Stimulated activated naive CD8-positive, alpha-beta T cell treated with anti-CD3 and anti-CD28 coated beads, Interleukin-15, amount 100 ng/mL, for 72 hours (primary cell): ENCODE data around the gene MEIS3.

Source experiments
- ATAC-seq: fragments of 150-1000 bp; cut with Tn5 transposase; 2 replicates; pipeline ENCODE4 v1.10.0; 2021; ENCODE audit warnings: mild to moderate bottlenecking, moderate library complexity
- DNase-seq, 2 donors: peaks; one replicate each; pipeline ENCODE4 v3.0.0; 2021 to 2022
- H3K27ac Mint-ChIP-seq, 2 donors: one replicate each; pipeline ENCODE4 v1.8.0; 2022; ENCODE audit warnings: mild to moderate bottlenecking in 2 of 2, mixed read lengths in 2 of 2, moderate library complexity in 2 of 2
- H3K27me3 Mint-ChIP-seq: one replicate; pipeline ENCODE4 v1.8.0; 2022; ENCODE audit warnings: mixed read lengths
- H3K4me1 Mint-ChIP-seq: one replicate; pipeline ENCODE4 v1.8.0; 2022; ENCODE audit warnings: mild to moderate bottlenecking, mixed read lengths
- H3K4me3 Mint-ChIP-seq, 2 donors: one replicate each; pipeline ENCODE4 v1.8.0; 2022; ENCODE audit warnings: mild to moderate bottlenecking in 2 of 2, mixed read lengths in 2 of 2, moderate library complexity in 1 of 2
- H3K9me3 Mint-ChIP-seq, 2 donors: one replicate each; pipeline ENCODE4 v1.8.0; 2022; ENCODE audit warnings: mixed read lengths in 2 of 2

Gene MEIS3

DNA sequence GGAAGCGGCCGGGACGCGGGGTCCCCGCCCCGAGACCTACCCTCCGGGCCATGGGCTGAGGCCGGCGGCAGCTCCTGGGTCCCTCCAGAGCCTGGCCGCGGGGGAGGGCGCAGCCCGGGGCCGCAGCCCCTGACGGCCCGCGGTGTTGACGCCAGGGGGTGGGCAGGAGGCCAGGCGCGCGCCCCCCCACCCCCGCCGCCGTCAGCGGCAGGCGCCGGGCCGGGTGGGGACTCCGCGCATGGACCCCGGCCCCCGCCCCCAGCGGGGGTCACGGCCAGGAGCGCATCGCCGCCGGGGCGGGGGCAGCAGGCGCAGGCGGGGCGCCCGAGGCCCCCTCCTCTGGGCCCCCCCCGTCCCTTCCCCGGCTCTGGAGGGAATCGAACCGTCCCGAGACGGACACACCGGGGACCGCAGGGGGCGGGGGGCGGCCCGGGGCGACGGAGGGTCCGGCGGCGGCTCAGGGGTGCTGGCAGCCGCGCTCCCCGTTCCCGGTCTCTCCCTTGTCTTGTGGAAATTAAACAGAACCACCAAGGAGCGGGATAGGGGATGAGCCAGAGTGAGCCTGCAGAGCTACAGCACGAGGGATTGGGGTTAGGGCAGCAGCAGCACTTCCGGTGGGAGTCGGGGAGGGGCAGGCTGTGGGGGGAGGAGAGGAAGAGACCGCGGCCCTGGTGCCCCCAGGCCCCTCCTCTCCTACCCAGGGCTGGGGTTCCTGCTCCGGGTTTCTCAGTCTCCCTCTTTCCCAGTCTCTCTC lies at the start of gene MEIS3:
MEIS3 (minus strand) TSS at position 498 of the 754 bp plus-strand sequence; CDS start at position 52, 446 bp downstream.
- Mint-ChIP-seq H3K4me1 (peaks cover 59% of the 10 kb centered on the region), H3K27me3 (peaks cover 95% of the 10 kb centered on the region), H3K9me3 (no peaks in the 10 kb centered on the region), H3K27ac (no peak within 1 kb of the TSS), H3K4me3 (peak within 1 kb of the TSS; percentile 30 to 50)
- DNase-seq (no peak), ATAC-seq (peak; percentile 39)

DNA sequence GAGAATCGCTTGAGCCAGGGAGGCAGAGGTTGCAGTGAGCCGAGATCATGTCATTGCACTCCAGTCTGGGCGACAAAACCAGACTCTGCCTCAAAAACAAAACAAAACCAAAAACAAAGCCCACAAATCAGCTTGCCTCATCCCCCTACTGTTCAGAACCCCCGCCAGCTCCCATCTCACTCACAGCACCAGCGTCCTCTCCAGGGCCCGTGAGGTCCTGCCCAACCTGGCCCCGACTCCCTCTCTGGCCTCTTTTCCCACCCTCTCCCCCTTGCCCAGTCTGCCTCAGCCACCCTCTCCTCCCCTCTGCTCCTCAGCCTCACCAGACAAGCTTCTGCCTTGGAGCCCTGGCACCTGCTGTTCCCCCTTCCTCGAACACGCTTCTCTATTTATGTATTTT lies 48.6 kb upstream of the MEIS3 start:
- Mint-ChIP-seq H3K4me3 (no peak overlapping the region), H3K27me3 (peaks cover 58% of the 10 kb centered on the region), H3K9me3 (no peaks in the 10 kb centered on the region), H3K27ac (no peak overlapping the region), H3K4me1 (peaks cover 30% of the 10 kb centered on the region)
- ATAC-seq (no peak), DNase-seq (no peak)

DNA sequence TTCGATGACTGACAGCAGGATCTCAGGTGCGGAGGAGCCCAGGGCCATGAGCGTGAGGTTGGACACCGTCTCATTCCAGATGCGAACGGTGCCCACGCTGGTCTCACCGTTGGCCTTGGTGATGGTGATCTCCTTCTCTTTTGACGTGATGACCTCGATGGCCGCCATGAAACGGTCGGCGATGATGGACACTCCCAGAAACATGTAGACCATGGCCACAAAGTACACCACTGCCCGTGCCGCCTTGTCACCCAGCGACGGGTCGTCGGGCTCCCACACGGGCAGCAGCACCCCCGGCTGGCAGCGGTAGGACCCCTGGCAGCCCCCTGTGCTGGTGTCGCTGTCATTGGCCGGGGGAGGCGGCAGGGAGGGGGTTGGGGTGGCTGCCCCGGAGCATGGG lies 46.6 kb upstream of the MEIS3 start:
- H3K4me1 Mint-ChIP-seq = peaks cover 15% of the 10 kb centered on the region
- ATAC-seq (no peak), DNase-seq (no peak)
- H3K4me3 Mint-ChIP-seq = no peak overlapping the region
- H3K27me3 Mint-ChIP-seq = peaks cover 38% of the 10 kb centered on the region
- no peaks in the 10 kb centered on the region for H3K9me3 Mint-ChIP-seq
- no peak overlapping the region for H3K27ac Mint-ChIP-seq

DNA sequence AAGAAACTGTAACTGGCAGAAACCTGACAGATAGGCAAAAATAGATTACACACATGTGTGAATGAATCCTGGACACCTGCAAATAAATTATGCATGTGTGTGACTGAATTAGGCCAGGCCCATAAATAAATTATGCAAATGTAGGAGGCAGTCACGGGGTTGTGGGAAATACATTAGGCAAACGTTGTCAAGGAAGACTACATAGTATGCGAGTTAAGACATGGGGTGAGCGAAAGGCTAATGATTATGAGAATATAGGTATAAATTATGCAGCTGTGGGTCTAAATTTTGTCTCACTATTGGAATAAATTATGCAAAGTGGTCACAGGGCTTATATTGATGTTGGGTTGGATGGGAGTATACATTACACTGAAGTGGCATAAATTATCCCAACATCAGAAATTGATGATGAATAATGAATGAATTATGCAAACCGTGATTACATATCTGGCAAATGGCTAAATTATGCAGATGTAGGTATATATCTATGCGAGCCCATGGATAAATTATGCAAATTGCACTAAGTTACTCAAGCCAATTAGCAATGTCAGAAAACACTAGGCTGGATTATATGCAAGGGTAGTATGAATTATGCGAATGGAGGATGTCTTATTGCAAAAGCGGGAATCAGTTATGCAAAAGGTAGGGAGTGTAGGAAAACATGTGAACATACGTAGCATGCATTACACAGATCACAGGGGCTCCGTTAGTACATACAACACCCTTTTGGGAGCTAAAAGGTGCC lies 45.5 kb upstream of the MEIS3 start:
- ATAC-seq = no peak
- H3K4me3 Mint-ChIP-seq = no peak overlapping the region
- no peak for DNase-seq
- peaks cover 27% of the 10 kb centered on the region for H3K27me3 Mint-ChIP-seq
- no peak overlapping the region for H3K27ac Mint-ChIP-seq
- peaks cover 8% of the 10 kb centered on the region for H3K4me1 Mint-ChIP-seq
- H3K9me3 Mint-ChIP-seq = no peaks in the 10 kb centered on the region

DNA sequence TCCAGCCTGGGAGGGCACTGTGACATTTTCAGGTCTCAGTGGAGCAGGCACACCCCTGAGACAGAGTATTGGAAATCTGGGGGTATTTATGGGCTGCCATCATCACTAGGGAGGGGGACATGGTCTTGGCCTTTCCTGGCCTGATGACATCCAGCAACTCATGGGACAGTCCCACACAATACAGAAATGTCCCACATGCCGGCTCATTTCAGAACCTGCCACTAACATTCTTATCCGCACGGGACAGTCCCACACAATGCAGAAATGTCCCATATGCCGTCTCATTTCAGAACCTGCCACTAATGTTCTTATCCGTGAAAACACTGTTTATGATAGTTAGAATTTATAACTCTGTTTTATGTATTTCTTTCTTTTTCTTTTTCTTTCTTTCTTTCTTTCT lies 42.5 kb upstream of the MEIS3 start:
- H3K27me3 Mint-ChIP-seq = peaks cover under 1% of the 10 kb centered on the region
- no peak for ATAC-seq
- no peaks in the 10 kb centered on the region for H3K4me1 Mint-ChIP-seq
- no peak overlapping the region for H3K4me3 Mint-ChIP-seq
- H3K27ac Mint-ChIP-seq = no peak overlapping the region
- no peaks in the 10 kb centered on the region for H3K9me3 Mint-ChIP-seq
- DNase-seq = no peak

DNA sequence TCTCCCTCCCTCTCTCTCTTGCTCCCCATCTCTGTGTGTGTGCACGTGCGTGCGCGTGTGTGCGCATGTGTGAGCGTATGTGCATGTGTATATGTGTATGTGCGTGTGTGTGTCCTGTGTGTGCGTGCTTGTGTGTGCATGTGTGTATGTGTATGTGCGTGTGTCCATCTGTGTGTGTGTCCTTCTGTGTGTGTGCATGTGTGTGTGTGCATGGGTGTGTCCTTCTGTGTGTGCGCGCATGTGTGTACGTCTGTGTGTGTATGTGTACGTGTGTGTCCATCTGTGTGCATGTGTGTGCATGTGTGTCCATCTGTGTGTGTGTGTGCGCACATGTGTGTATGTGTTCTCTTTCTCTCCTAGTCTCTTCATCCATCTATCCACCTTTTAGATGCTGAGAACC lies 40.1 kb upstream of the MEIS3 start:
- Mint-ChIP-seq H3K9me3 (peaks cover 7 to 9% of the 10 kb centered on the region in 2 donors), H3K4me3 (no peak overlapping the region), H3K27ac (no peak overlapping the region), H3K27me3 (peaks cover 24% of the 10 kb centered on the region), H3K4me1 (no peaks in the 10 kb centered on the region)
- DNase-seq (no peak), ATAC-seq (no peak)

DNA sequence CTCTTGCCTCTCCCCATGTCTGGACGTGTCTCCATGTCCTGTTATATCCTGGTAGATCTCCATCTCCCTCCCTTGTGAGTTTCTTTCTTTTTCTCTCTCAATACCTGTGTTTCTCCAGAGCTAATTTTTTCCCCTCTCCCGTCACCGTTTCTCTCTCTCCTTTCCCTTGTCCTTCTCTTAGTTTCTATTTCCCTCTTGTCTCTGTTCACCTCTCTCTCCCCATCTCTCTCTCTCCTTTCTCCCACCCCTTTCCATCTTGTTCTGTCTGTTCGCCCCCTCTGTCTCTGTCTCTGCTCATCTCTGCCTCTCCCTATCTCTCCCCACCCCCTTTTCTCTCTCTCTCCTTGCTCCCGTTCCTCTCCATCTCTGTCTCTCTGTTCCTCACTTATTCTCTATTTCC lies 39.3 kb upstream of the MEIS3 start:
- Mint-ChIP-seq H3K27ac (no peak overlapping the region), H3K9me3 (peaks cover 7 to 9% of the 10 kb centered on the region in 2 donors)
- ATAC-seq = no peak

DNA sequence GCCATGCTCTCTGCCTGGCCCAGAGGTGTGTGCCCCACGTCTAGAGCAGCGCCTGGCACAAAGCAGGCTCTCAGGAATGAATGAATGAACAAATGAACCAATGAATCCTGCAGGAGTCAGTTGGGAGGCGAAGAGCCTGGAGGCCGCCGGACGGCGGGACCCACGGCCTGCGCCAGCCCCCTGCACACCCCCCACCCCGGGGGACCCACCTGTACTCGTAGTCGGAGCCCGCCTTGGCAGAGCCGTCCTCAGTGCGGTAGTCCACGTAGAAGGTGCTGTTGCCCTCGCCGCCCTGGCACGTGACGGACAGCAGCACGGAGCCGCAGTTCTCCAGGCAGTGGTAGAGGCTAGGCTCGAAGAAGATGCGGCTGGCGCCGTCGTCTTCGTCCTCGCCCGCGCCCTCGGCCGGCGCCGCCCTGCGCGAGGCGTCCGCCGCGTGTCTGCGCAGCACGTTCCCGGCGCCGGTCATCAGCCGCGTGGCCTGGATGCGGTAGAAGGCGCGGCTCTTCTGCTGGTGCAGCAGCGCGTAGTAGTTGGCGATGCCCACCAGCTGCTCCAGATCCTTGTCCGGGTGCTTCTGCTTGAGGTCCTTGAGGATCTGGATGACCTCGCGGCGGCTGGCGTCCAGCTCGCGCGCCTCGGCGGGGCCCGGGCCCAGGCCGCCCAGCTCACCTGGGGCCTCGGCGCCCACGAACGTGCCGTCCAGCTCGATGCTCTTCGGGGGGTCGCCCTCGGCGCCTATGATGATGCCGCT lies 37.6 kb upstream of the MEIS3 start:
- Mint-ChIP-seq H3K4me3 (no peak overlapping the region), H3K9me3 (peaks cover 7 to 9% of the 10 kb centered on the region in 2 donors), H3K27ac (no peak overlapping the region), H3K27me3 (peaks cover 30% of the 10 kb centered on the region), H3K4me1 (no peaks in the 10 kb centered on the region)
- DNase-seq (no peak), ATAC-seq (no peak)

More for the DNA sequence above, 39.3 kb upstream of the MEIS3 start:
- no peak for DNase-seq
- Mint-ChIP-seq H3K4me1 (no peaks in the 10 kb centered on the region), H3K27me3 (peaks cover 30% of the 10 kb centered on the region), H3K4me3 (no peak overlapping the region)

DNA sequence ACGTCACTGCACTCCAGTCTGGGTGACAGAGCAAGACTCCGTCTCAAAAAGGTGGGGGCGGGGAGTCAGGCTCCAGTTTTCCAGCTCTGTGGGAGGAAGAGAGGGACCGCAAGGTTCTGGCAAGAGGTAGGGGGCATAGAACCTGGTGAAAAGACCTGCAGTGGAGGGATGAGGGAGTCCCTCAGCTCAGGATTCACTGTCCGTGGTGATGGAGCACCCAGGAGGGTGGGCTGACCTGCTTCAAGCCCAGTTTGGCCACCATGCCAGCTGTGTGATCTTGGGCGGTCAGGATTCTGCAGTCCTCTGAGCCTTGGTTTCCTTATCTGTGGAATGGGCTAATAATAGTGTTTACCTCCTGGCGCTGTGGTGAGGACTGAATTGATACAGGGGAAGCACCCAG lies 31.2 kb upstream of the MEIS3 start:
- H3K27me3 Mint-ChIP-seq = peaks cover 67% of the 10 kb centered on the region
- DNase-seq = no peak
- no peak overlapping the region for H3K4me3 Mint-ChIP-seq
- H3K27ac Mint-ChIP-seq = no peak overlapping the region
- peaks cover 3 to 9% of the 10 kb centered on the region in 2 donors for H3K9me3 Mint-ChIP-seq
- ATAC-seq = no peak
- peaks cover 29% of the 10 kb centered on the region for H3K4me1 Mint-ChIP-seq

DNA sequence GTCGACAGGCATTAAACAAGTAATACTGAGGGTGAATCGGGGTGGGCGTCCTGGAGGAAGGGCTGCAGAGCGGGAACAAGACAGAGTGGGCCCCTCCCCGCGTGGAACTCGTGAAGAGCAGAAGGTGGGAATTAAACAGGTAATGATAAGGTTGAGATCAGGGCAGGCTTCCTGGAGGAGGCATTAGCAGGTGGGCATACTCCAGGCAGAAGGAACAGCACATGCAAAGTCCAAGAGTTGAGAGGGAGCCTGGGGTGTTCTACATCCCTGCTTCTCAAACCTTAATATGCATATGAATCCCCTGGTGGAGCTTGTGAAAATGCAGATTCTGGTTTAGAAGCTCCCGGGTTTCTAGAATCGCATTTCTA lies 29.0 kb upstream of the MEIS3 start:
- peaks cover 50% of the 10 kb centered on the region for H3K4me1 Mint-ChIP-seq
- peaks cover 72% of the 10 kb centered on the region for H3K27me3 Mint-ChIP-seq
- no peak overlapping the region for H3K4me3 Mint-ChIP-seq
- peaks cover 0 to 7% of the 10 kb centered on the region in 2 donors for H3K9me3 Mint-ChIP-seq
- no peak for DNase-seq
- ATAC-seq = no peak
- no peak overlapping the region for H3K27ac Mint-ChIP-seq

DNA sequence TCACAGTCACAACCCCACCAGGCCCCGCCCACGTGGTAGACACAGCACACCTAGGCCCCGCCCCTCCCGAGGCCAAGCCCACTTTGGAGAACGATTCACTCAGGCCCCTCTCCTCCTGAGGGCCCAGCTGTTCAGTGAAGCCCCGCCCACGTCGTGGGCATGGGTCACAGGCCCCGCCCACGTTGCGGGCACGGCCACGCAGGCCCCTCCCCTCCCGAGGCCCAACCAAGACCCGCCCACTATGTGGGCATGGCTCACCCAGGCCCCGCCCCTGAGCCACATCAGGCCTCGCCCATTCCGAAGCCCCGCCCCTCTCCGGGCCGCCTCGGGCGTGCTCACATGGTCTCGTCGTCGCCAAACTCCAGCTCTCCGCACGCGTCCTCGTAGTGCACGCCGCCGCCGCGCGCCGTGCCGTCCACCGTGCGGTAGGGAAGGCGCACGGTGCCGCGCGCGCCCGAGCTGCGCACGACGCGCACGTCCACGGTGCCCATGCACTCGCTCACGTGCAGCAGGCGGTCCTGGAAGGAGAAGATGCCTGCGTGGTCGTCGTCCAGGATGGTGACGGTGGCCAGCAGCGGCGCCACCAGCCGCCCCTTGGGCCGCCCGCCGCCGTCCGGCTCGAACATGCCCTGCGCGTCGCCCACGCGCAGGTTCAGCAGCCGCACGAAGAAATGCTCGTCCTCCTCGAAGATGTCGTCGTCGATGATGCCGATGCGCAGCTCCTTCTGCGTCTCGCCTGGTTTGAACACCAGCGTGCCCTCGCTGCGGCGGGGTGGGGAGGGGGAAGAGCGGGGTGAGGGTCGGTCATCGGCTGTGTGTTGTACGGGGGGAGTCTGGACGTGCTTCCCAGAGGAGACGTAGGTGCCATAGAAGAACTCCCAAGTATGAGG lies 28.4 kb upstream of the MEIS3 start:
- Mint-ChIP-seq H3K27ac (peak overlapping the region in 1 of 2 donors; percentile 79), H3K27me3 (peaks cover 78% of the 10 kb centered on the region), H3K9me3 (peaks cover 0 to 7% of the 10 kb centered on the region in 2 donors), H3K4me3 (peak overlapping the region; percentile 67 to 85), H3K4me1 (peaks cover 56% of the 10 kb centered on the region)
- ATAC-seq (peak; percentile 80), DNase-seq (peak; percentile 79 to 83)

DNA sequence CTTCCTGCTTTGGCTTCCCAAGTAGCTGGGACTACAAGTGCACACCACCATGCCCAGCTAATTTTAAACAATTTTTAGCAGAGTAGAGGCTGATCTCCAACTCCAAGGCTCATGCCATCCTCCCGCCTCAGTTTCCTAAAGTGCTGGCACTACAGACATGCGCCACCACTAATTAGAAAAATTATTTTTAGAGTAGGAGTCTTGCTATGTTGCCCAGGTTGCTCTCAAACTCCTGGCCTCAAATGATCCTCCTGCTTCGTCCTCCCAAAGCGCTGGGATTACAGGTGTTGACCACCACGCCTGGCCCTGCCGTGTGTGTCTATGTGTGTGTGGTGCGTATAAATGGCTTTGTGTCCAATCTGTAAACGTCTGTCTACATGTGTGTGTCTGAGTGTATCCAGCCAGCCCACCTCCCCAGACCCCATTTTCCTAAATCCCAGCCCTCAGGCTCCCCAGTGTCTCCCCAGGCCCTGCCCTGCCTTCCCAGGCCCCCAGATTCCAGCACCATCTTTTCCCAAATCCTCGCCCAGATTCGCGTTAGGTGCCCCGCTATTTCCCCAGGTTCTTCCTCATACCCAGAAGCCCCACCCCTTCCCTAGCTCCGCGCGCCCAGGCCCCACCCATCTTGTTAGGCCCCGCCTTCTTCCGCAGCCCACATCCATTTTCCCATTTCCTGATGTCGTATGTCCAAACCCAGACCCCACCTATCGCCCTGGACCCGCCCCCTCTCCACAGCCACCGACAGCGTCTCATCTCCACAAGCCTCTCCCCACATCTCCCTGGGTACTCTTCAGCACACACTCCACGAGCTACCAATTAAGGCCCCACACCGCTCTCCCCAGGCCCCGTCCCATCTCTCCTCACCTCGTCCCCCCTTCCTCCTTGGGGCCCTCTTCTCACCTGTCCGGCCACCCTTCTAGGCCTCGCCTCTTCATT lies 27.5 kb upstream of the MEIS3 start:
- Mint-ChIP-seq H3K4me1 (peaks cover 56% of the 10 kb centered on the region), H3K27ac (peak overlapping the region in 1 of 2 donors; percentile 79), H3K27me3 (peaks cover 86% of the 10 kb centered on the region)

DNA sequence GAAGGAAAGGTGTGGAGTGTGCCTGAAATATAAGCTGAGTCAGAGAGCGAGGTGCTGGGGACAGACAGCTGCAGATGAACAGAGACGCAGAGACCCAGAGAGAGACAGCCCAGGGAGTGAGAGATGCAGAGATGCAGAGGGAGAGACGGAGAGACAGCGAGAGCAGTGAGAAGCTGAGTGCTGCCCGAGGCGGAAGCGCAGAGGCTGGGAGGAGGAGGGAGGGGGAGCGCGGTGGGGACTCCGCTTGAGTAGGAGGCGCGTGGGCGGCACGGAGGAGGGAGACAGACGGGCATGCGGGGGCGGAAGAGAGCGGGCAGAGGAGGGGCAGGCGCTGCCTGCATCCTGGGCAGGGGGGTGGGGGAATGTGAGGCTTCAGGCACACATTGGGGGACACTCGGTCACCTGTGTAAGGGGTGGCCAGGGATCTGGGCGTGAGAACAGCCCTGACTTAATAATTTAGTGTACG lies 26.6 kb upstream of the MEIS3 start:
- peaks cover 56% of the 10 kb centered on the region for H3K4me1 Mint-ChIP-seq
- H3K27ac Mint-ChIP-seq = no peak overlapping the region
- peaks cover 93% of the 10 kb centered on the region for H3K27me3 Mint-ChIP-seq
- DNase-seq (no peak), ATAC-seq (peak; percentile 32)
- H3K9me3 Mint-ChIP-seq = peaks cover 0 to 7% of the 10 kb centered on the region in 2 donors
- H3K4me3 Mint-ChIP-seq = peak overlapping the region; percentile 70

More for the DNA sequence above, 27.5 kb upstream of the MEIS3 start:
- peak in 1 of 2 donors; percentile 44 for DNase-seq
- Mint-ChIP-seq H3K4me3 (peak overlapping the region; percentile 67 to 85), H3K9me3 (peaks cover 0 to 7% of the 10 kb centered on the region in 2 donors)
- ATAC-seq = peak; percentile 54

DNA sequence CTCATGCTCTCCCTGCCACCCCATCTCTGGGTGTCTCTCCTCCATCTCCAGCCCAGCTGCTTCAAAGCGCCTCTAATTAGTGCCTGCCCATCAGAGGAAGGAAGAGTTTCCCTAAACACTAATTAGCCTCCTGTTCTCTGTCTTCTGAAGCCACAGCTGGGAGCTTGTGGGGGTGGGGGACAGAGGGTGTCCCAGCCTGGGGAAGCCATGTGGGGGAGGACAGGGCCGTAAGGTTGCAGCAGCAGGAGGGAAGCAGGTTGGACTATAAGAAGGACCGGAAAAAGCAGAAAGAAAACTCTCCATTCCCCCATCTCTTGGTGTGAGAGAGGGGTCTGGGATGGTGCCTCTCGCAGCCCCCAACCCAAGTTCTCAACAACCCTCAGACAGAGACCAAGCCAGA lies 26.2 kb upstream of the MEIS3 start:
- H3K4me1 Mint-ChIP-seq = peaks cover 56% of the 10 kb centered on the region

More for the DNA sequence above, 26.2 kb upstream of the MEIS3 start:
- H3K9me3 Mint-ChIP-seq = peaks cover 0 to 7% of the 10 kb centered on the region in 2 donors
- ATAC-seq (no peak), DNase-seq (no peak)
- H3K27ac Mint-ChIP-seq = peak overlapping the region in 1 of 2 donors; percentile 71
- peak overlapping the region; percentile 70 for H3K4me3 Mint-ChIP-seq
- H3K27me3 Mint-ChIP-seq = peaks cover 94% of the 10 kb centered on the region
